Mesendoderm (in vitro differentiated cells): ENCODE results near the gene LRRFIP2.
A peak's percentile ranks its signal among the peaks of the same experiment; 100 is the strongest.

Experiments used
- DNase-seq: peaks from one replicate; pipeline ENCODE4 v3.0.0; 2013
- H2AK5ac ChIP-seq: 2 replicates; pipeline ENCODE4 v1.6.1; 2013; ENCODE audit warnings: low read length, inconsistent platforms
- H2BK120ac ChIP-seq: 2 replicates; pipeline ENCODE4 v1.6.1; 2013; ENCODE audit warnings: low read depth, mild to moderate bottlenecking, low read length, moderate library complexity, mixed read lengths
- H2BK15ac ChIP-seq: replicated peaks from 2 replicates; pipeline ENCODE4 v1.6.1; 2013; ENCODE audit warnings: low read depth, mild to moderate bottlenecking, moderate library complexity
- H2BK5ac ChIP-seq: 2 replicates; pipeline ENCODE4 v1.6.1; 2013; ENCODE audit warnings: low read length, inconsistent platforms
- H3K18ac ChIP-seq: 2 replicates; pipeline ENCODE4 v1.6.1; 2013; ENCODE audit warnings: mild to moderate bottlenecking, low read length, mixed read lengths
- H3K23ac ChIP-seq: one replicate; pipeline ENCODE4 v1.6.1; 2013; ENCODE audit warnings: low read length
- H3K27ac ChIP-seq: 2 replicates; pipeline ENCODE4 v1.5.1; 2013; ENCODE audit warnings: low read depth, mild to moderate bottlenecking, inconsistent platforms, low read length, moderate library complexity
- H3K27me3 ChIP-seq: 2 replicates; pipeline ENCODE4 v1.6.1; 2013; ENCODE audit warnings: low read length, control low read depth, mild to moderate bottlenecking, inconsistent platforms; ENCODE audit not compliant: insufficient read depth, poor library complexity
- H3K36me3 ChIP-seq: 2 replicates; pipeline ENCODE4 v1.6.1; 2013; ENCODE audit warnings: low read length, inconsistent platforms; ENCODE audit not compliant: control insufficient read depth, insufficient read depth
- H3K4ac ChIP-seq: one replicate; pipeline ENCODE4 v1.6.1; 2013; ENCODE audit warnings: low read depth, mild to moderate bottlenecking, low read length, moderate library complexity
- H3K4me1 ChIP-seq: 2 replicates; pipeline ENCODE4 v1.6.1; 2013; ENCODE audit warnings: low read depth, low read length, inconsistent platforms; ENCODE audit not compliant: control insufficient read depth
- H3K4me2 ChIP-seq: 2 replicates; pipeline ENCODE4 v1.6.1; 2013; ENCODE audit warnings: low read length
- H3K4me3 ChIP-seq: 2 replicates; pipeline ENCODE4 v1.5.1; 2013; ENCODE audit warnings: mild to moderate bottlenecking, low read length
- H3K56ac ChIP-seq: one replicate; pipeline ENCODE4 v1.6.1; 2013; ENCODE audit warnings: low read length
- H3K79me1 ChIP-seq: 2 replicates; pipeline ENCODE4 v1.6.1; 2013; ENCODE audit warnings: low read length, inconsistent platforms
- H3K79me2 ChIP-seq: 2 replicates; pipeline ENCODE4 v1.6.1; 2013; ENCODE audit warnings: mild to moderate bottlenecking, low read length; ENCODE audit not compliant: control insufficient read depth, insufficient read depth
- H3K9ac ChIP-seq: 2 replicates; pipeline ENCODE4 v1.6.1; 2013; ENCODE audit warnings: low read length, inconsistent platforms
- H4K5ac ChIP-seq: one replicate; pipeline ENCODE4 v1.6.1; 2013; ENCODE audit warnings: low read length
- H4K8ac ChIP-seq: one replicate; pipeline ENCODE4 v1.6.1; 2013; ENCODE audit warnings: low read depth, mild to moderate bottlenecking, control low read depth, low read length, moderate library complexity
- WGBS: extraction: QIAGEN DNeasy Blood & Tissue Kit; methylation state at CpG from one replicate; pipeline ENCODE4 v1.1.7; 2013; ENCODE audit warnings: low lambda C conversion rate, missing lambda C conversion rate; ENCODE audit not compliant: insufficient coverage; ENCODE audit errors: extremely low coverage; 5-methylcytosine and 5-hydroxymethylcytosine counted together

Gene LRRFIP2

DNA sequence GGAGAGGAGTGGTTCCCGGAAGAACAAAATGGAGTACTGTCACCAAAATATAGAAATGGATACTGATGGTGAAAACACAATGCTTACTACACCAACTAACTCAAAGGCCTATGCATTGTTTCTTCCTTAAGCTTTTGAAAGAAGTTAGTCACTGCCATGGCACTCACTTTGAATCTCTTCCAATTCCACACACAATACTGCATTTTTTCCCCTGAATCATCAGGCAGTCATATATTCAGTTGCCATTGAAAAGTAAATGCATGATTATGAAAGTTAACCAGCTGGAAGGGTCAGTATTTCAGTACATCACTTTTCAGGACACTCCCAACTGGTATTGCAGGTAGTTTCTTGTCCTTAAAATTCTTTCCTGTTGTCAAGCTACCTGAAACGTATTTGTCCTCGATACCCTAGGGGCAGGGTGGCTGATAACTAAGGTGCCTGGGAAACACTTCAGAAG is 9.0 kb upstream of the LRRFIP2 start:
- H3K4me3 ChIP-seq = no peak overlapping the region
- H3K4me2 ChIP-seq = no peak overlapping the region
- no peak overlapping the region for H3K56ac ChIP-seq

DNA sequence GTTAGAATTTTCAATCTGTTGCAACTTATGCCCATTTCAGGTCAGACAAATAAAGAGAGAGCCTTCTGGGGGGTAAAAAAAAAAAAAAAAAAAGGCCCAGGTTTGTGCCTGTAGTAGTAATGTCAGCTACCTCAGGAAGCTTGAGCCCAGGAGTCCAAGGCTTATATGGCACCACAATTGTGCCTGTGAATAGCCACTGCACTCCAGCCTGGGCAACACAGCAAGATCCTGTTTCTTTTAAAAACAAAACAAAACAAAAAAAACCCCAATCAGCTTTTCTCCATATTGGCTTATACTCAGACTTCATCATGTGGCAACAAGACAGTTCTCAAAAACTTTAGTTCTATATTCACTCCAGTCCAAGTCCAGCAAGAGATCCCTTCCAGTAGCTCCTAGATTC is 8.4 kb upstream of the LRRFIP2 start:
- Histone ChIP-seq H3K18ac (no peak overlapping the region), H2BK120ac (no peak overlapping the region), H3K27me3 (no peaks in the 10 kb centered on the region), H3K4me1 (no peaks in the 10 kb centered on the region), H3K4me3 (no peak overlapping the region), H4K5ac (no peak overlapping the region), H2BK5ac (no peak overlapping the region), H3K79me2 (peaks cover 3% of the 10 kb centered on the region), H3K23ac (no peak overlapping the region), H3K4ac (no peak overlapping the region), H3K56ac (no peak overlapping the region), H3K27ac (no peak overlapping the region), H4K8ac (no peak overlapping the region), H3K4me2 (no peak overlapping the region), H2AK5ac (no peak overlapping the region), H3K9ac (no peak overlapping the region), H2BK15ac (no peak overlapping the region), H3K36me3 (no peaks in the 10 kb centered on the region), H3K79me1 (peaks cover 2% of the 10 kb centered on the region)
- no peak for DNase-seq

More for the DNA sequence above, 9.0 kb upstream of the LRRFIP2 start:
- Histone ChIP-seq H3K79me2 (peaks cover 2% of the 10 kb centered on the region), H3K18ac (no peak overlapping the region), H2BK15ac (no peak overlapping the region), H3K36me3 (no peaks in the 10 kb centered on the region), H4K8ac (no peak overlapping the region), H3K4me1 (no peaks in the 10 kb centered on the region), H2BK5ac (no peak overlapping the region), H4K5ac (no peak overlapping the region), H3K27ac (no peak overlapping the region), H3K79me1 (peaks cover under 1% of the 10 kb centered on the region), H2BK120ac (no peak overlapping the region), H3K23ac (no peak overlapping the region), H3K4ac (no peak overlapping the region), H3K27me3 (no peaks in the 10 kb centered on the region), H2AK5ac (no peak overlapping the region), H3K9ac (no peak overlapping the region)
- no CpG with 5 or more reads among the region's 3 CpGs for WGBS
- DNase-seq = peak; percentile 31

DNA sequence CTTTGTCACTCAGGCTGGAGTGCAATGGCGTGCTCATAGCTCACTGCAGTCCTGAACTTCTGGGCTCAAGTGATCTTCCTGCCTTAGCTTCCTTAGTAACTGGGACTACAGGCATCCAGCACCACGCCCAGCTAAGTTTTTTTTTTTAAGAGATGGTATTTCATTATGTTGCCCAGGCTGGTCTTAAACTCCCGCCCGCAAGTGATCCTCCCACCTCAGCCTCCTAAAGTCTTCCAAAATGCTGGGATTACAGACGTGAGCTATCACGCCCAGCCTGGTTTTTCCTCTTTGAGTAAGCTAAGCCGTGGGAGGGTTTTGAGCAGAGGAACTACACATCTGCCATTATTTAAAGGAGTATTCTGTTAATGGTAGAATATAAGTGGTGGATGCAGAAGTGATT is 7.4 kb upstream of the LRRFIP2 start:
- Histone ChIP-seq H3K27me3 (no peaks in the 10 kb centered on the region), H3K4me3 (no peak overlapping the region), H3K56ac (no peak overlapping the region), H3K4me1 (no peaks in the 10 kb centered on the region), H3K27ac (no peak overlapping the region), H3K79me1 (peaks cover 2% of the 10 kb centered on the region), H4K5ac (no peak overlapping the region), H3K23ac (no peak overlapping the region), H3K4ac (no peak overlapping the region), H3K9ac (no peak overlapping the region), H3K79me2 (peaks cover 3% of the 10 kb centered on the region), H4K8ac (no peak overlapping the region), H2BK120ac (no peak overlapping the region), H3K18ac (no peak overlapping the region), H2AK5ac (no peak overlapping the region), H3K36me3 (no peaks in the 10 kb centered on the region), H3K4me2 (no peak overlapping the region), H2BK5ac (no peak overlapping the region), H2BK15ac (no peak overlapping the region)
- no peak for DNase-seq
- WGBS = no CpG with 5 or more reads among the region's 7 CpGs

DNA sequence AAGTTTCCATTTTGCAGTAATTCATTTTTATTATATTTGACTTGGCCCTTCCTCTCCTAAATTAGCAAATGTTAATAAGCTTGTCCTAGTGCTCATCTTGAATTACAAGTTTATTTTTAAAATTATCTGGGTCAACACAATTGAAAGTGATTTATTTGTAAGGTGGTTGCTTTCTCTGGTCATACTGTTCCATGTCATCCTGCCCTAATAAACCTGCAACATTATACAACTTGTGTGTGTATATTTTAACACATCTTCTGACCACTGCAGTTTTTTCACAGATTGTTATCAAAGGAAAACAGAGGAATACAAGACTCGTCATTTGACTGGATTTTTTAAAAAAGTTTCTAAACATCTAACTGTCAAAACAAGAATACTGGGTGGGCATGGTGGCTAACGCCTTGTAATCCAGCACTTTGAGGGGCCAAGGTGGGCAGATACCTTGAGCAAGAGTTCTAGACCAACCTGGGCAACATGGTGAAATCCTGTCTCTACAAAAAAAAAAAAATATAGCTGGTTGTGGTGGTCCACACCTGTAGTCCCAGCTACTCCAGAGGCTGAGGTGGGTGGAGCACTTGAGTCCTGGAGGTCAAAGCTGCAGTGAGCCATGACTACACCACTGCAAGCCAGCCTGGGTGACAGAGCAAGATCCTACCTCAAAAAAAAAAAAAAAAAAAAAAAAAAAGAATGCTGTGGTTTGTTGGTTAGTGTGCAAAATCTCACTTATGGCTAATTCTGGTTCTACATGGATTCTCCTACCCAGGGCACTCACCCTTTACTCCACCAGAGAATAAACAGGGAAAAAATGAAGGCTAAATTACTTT is 5.0 kb upstream of the LRRFIP2 start:
- Histone ChIP-seq H2BK5ac (no peak overlapping the region), H3K36me3 (no peaks in the 10 kb centered on the region), H3K18ac (no peak overlapping the region), H4K5ac (no peak overlapping the region), H4K8ac (no peak overlapping the region), H2BK15ac (no peak overlapping the region), H3K23ac (no peak overlapping the region), H2AK5ac (no peak overlapping the region), H2BK120ac (no peak overlapping the region), H3K4me1 (no peaks in the 10 kb centered on the region), H3K9ac (no peak overlapping the region), H3K4me3 (no peak overlapping the region), H3K27me3 (no peaks in the 10 kb centered on the region), H3K4me2 (no peak overlapping the region), H3K79me1 (peaks cover 2% of the 10 kb centered on the region), H3K27ac (no peak overlapping the region), H3K56ac (no peak overlapping the region), H3K4ac (no peak overlapping the region), H3K79me2 (peaks cover 8% of the 10 kb centered on the region)
- no peak for DNase-seq
- no CpG with 5 or more reads among the region's 2 CpGs for WGBS

DNA sequence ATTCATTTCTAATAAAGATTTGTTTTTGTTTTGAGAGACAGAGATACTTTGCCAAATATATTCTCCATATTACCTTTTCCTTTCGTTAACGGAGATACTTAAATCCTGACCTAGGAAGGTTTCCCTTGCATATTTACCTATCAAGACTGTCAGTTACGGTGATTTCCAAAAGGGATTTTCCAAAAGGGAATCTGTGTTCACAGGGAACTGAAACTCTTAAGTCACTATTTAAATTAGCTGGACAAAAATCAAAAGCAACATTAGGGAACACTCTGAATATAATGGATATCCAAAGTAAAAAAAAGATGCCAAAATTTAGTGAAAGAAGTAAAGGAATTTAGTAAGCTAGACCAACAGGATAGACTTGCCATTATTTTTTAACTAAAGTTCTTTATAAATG is 576 bp downstream of the LRRFIP2 start:
- no peak overlapping the region for H2BK120ac ChIP-seq
- no peak overlapping the region for H4K5ac ChIP-seq
- no peak for DNase-seq
- no peak overlapping the region for H3K4ac ChIP-seq
- H3K4me1 ChIP-seq = no peaks in the 10 kb centered on the region
- H3K56ac ChIP-seq = no peak overlapping the region
- H3K27me3 ChIP-seq = no peaks in the 10 kb centered on the region
- H3K79me2 ChIP-seq = peaks cover 8% of the 10 kb centered on the region
- no peak overlapping the region for H2AK5ac ChIP-seq
- no peak overlapping the region for H3K27ac ChIP-seq
- H2BK15ac ChIP-seq = no peak overlapping the region
- H2BK5ac ChIP-seq = no peak overlapping the region
- no peak overlapping the region for H3K4me3 ChIP-seq
- peaks cover 2% of the 10 kb centered on the region for H3K79me1 ChIP-seq
- no CpG with 5 or more reads among the region's 3 CpGs for WGBS
- no peak overlapping the region for H3K18ac ChIP-seq
- no peak overlapping the region for H3K9ac ChIP-seq
- H3K4me2 ChIP-seq = no peak overlapping the region
- H3K23ac ChIP-seq = no peak overlapping the region
- H4K8ac ChIP-seq = no peak overlapping the region
- no peaks in the 10 kb centered on the region for H3K36me3 ChIP-seq

DNA sequence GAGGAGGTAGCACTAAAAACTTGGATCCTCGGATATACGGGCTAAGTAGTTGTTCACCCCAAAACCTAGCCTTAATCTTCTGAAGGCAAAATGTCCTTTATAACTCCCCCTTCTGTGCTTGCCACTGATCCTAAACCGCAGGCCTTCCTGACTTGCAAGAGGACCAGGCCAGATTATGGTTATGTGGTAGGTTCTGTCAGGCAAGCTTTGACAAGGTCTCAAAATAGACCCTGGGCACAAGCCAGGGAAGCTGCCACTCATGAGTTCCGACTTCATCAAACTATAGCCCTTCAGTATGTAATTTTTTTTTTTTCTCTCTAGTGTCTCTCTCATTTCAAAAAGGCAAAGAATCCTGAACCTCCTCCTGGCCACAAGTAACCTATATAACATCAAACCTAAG is 3.2 kb downstream of the LRRFIP2 start:
- Histone ChIP-seq H3K56ac (no peak overlapping the region), H2BK15ac (no peak overlapping the region), H3K27ac (no peak overlapping the region), H2BK5ac (no peak overlapping the region), H3K4me2 (no peak overlapping the region), H3K79me2 (peaks cover 5% of the 10 kb centered on the region), H3K79me1 (peaks cover 2% of the 10 kb centered on the region), H3K23ac (no peak overlapping the region), H3K4ac (no peak overlapping the region), H3K18ac (no peak overlapping the region), H4K8ac (no peak overlapping the region), H3K9ac (no peak overlapping the region), H3K36me3 (no peaks in the 10 kb centered on the region), H3K4me1 (no peaks in the 10 kb centered on the region), H4K5ac (no peak overlapping the region), H3K4me3 (no peak overlapping the region), H2BK120ac (no peak overlapping the region), H3K27me3 (no peaks in the 10 kb centered on the region), H2AK5ac (no peak overlapping the region)
- no peak for DNase-seq
- no CpG with 5 or more reads among the region's 4 CpGs for WGBS
